ENCODE data around the gene GLP2R. TPM values are rescaled to one million over a fixed set of nuclear protein-coding genes. Genes with fewer than 3 reads are reported as not detected.

Gene GLP2R
- total RNA-seq, 1 donor from 2014 or later = not detected

GRCh38 chr17:9905902-9906301, 80.2 kb downstream of the GLP2R start:
- peaks cover 14% of the 10 kb centered on the region for H3K27me3 Mint-ChIP-seq
- H3K36me3 Mint-ChIP-seq = no peaks in the 10 kb centered on the region
- H3K4me3 Mint-ChIP-seq = no peak overlapping the region
- TF ChIP-seq CTCF (conservative IDR thresholded peaks at IDR 0.05) = peak; percentile 76
- H3K27ac Mint-ChIP-seq = no peak overlapping the region
- DNase-seq (ENCODE audit: extremely low spot score, unreplicated experiment) = no peak
- H3K4me1 Mint-ChIP-seq (ENCODE audit: unreplicated experiment) = peaks cover 18% of the 10 kb centered on the region
- no peaks in the 10 kb centered on the region for H3K9me3 Mint-ChIP-seq

- TF ChIP-seq CTCF (conservative IDR thresholded peaks at IDR 0.05) = no peak
- Mint-ChIP-seq H3K36me3 (no peaks in the 10 kb centered on the region), H3K27ac (no peak overlapping the region), H3K27me3 (peaks cover 9% of the 10 kb centered on the region), H3K4me1 (ENCODE audit: unreplicated experiment) (peaks cover 13% of the 10 kb centered on the region), H3K9me3 (no peaks in the 10 kb centered on the region), H3K4me3 (no peak overlapping the region)
- no peak for DNase-seq (ENCODE audit: extremely low spot score, unreplicated experiment)
Observed at GRCh38 chr17:9906616-9907015, 80.9 kb downstream of the GLP2R start.

GRCh38 chr17:9907131-9907530, 81.4 kb downstream of the GLP2R start:
- Mint-ChIP-seq H3K27me3 (peaks cover 9% of the 10 kb centered on the region), H3K4me1 (ENCODE audit: unreplicated experiment) (peaks cover 10% of the 10 kb centered on the region), H3K36me3 (peaks cover 4% of the 10 kb centered on the region), H3K27ac (no peak overlapping the region), H3K9me3 (no peaks in the 10 kb centered on the region), H3K4me3 (no peak overlapping the region)
- DNase-seq (ENCODE audit: extremely low spot score, unreplicated experiment) = no peak
- no peak for TF ChIP-seq CTCF (conservative IDR thresholded peaks at IDR 0.05)

- no peak for TF ChIP-seq CTCF (conservative IDR thresholded peaks at IDR 0.05)
- Mint-ChIP-seq H3K4me1 (ENCODE audit: unreplicated experiment) (peaks cover 8% of the 10 kb centered on the region), H3K27ac (no peak overlapping the region), H3K9me3 (no peaks in the 10 kb centered on the region), H3K4me3 (no peak overlapping the region), H3K27me3 (peaks cover 9% of the 10 kb centered on the region), H3K36me3 (peaks cover 5% of the 10 kb centered on the region)
- DNase-seq (ENCODE audit: extremely low spot score, unreplicated experiment) = no peak
Observed at GRCh38 chr17:9907883-9908648, 82.3 kb downstream of the GLP2R start.

- no peak for TF ChIP-seq CTCF (conservative IDR thresholded peaks at IDR 0.05)
- no peaks in the 10 kb centered on the region for H3K9me3 Mint-ChIP-seq
- no peak overlapping the region for H3K27ac Mint-ChIP-seq
- H3K36me3 Mint-ChIP-seq = peaks cover 5% of the 10 kb centered on the region
- peaks cover 9% of the 10 kb centered on the region for H3K27me3 Mint-ChIP-seq
- no peak for DNase-seq (ENCODE audit: extremely low spot score, unreplicated experiment)
- no peak overlapping the region for H3K4me3 Mint-ChIP-seq
- H3K4me1 Mint-ChIP-seq (ENCODE audit: unreplicated experiment) = peaks cover 8% of the 10 kb centered on the region
Observed at GRCh38 chr17:9908649-9909042, 82.9 kb downstream of the GLP2R start.

All from type B pancreatic cell (in vitro differentiated cells).